CMK (cell line): ENCODE results near the gene DOCK1.

ENCODE experiments used
- DNase-seq: peaks from one replicate; pipeline ENCODE4 v3.0.0-alpha.2; 2010; ENCODE audit warnings: low read depth

DOCK1 gene

DNA sequence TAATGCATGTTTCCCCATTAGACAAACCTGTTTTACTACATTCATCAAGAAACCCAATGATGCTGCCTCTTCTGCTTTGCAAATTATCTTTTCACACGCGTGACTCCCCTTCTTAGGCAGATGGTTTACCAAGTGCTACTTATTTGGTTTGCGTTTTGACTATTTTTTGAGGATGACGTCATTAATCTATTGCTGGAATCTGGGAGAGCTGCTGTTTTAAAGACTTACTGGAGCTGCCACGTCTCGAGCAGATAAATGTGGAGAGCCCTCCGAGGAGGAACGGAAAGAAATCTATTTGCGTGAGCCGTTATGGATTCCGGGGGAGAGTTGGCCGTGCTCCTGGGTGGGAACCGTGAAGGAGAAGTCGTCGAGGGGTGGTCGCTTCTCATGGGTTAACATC lies 271.4 kb downstream of the DOCK1 start:
- DNase-seq, result no peak

DNA sequence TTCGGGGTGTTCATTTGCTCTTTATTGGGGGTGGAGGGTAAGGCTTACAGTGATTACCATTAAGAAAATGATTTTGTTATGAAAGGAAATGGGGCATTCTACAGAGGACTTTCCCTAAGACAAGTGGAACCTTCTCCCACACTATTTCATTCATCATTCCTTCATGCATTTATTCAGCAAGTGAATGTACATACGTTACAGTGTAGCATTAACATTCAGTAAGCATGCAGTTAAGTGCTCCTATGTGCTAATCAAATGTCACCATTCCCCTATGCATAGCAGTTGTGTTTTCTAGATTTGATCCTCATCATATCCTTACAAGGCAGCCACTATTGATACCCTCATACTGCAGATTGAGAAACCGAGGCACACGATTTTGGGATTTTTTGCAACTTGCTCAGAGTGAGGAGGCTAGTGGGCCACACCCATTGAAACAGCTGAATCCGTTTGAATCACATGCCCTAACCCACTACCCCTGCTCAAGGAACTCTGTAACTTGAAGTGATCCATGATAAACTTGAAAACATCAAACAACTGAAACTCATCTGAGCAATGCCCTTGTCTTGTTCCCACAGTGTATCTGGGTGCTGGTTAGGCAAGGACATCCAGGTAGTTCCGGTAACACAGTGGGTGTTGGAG lies 274.5 kb downstream of the DOCK1 start:
- no peak for DNase-seq

DNA sequence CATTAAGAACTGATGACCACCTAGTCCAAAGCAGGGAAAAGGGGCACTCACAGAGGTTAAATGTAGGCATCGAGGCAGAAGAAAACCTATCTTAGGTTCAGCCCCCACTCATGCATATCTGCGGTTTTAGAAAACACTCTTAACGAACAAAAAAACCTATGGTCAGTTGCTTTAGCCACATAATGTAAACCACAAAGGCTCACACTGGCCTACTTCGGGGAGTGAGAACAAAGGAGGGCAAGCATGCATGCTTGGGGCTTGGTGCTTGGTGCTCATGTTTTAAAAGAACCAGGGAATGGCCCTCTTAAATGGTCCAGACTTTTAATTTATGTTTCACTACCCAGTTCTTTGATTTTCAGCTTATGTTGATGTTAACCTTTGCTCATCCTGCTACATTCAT lies 276.9 kb downstream of the DOCK1 start:
- DNase-seq, result no peak

DNA sequence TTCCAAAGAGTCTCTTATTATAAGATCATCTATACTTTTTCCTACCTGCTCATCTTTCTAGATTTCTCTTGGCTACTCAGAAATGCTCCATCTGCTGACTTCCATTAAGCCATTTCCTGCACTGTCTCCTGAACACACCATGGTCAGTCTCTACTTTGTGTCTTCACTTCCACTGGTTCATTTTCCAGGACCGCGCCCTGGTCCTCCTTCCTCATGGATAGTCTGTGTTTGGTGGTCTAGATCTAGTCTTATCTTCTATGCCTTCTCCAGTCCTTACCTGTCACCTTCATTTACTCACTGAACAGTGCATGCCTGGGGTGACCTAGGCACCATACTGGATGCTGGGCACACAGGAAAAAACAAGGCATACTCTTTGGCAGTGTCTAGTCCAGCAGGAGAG lies 279.4 kb downstream of the DOCK1 start:
- no peak for DNase-seq

DNA sequence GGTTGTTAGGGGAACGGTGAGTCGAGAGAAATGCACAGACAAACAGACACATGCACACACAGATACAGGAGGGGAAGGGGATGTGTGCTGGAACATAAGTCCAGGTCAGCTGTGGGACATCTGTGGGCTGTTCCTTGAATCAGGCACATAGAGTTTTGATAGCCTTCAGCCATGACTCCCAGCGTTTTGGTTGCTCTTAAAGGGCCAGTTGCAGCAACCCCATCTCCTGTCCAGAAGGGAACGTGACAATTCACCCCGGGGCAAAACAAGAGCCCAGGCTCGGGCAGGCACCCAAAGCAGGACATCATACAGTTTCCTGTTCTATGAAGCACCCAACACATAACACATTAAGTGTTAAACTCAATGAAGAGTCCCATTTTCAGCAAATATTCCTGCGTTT lies 281.6 kb downstream of the DOCK1 start:
- no peak for DNase-seq

DNA sequence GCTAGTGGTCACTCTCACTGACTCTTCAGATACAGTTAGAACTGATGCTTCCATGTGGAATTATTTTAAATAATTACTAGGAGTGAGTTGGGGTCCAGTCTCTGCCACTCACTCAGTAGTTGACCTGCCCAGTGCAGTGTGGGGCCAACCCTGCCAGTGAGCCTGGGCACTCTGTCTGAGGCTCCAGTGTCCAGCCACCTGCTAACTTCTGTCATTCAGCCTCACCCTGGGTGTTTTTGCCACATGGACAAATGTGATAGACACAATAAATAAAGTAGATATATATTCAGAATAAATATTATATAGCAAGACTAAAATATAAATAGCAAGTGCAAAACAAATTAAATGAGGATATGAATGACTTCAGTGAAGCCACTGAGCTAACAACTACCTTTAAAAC lies 284.0 kb downstream of the DOCK1 start:
- no peak for DNase-seq

DNA sequence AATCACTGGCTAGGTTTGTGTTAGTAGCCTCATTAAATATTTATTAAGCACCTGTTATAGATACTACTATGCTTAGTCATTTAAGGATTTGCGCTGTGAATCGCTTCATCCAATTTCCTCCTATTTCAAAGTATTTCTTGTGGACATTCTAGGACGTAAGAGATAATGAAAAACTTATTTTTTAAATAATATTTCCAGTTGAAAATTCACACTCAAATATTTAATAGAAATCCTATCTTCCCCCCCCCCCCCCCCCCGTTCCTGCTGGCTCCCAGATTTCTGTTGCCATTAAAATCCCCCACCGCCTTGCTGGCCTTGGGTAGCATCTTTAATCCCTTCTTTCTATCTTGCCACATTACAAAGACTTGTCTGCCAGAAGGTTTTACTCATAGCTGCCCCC lies 285.2 kb downstream of the DOCK1 start:
- no peak for DNase-seq

DNA sequence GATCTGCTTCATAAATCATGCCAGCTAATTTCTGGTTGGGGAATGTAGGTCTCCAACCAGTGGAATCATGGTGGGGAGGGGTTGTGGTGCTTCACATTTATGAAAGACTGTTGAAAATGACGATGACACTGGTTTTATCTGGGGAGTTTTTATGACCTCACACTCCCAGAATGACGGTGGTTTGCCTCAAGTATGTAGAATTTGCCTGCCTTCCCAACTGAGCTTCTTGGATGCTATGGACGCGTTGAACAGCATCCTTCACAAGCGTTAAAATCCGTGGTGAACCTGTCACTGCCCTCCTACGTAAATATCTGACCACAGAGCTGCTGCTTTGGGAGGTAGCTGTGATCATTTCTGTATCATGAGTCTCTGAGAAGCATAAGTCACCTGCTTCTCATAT lies 287.9 kb downstream of the DOCK1 start:
- DNase-seq, result no peak

DNA sequence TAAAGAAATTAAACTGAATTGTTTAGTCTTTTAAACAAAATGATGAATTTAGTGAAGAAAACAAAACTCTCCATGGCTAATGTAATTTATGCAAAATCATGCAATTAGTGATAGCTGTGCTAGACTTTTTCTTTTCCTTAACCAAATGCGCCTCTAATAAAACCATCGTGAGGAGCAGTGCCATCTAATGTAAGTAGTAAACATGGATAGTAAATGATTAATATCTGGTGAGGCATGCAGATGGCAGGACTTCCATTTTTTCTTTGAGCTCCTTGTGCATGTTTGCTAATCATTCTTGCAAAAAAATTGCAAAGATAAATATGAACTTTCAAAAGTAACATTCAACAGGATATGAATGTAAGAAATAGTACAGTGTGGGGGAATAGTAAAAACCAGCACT lies 288.9 kb downstream of the DOCK1 start:
- DNase-seq, result no peak

DNA sequence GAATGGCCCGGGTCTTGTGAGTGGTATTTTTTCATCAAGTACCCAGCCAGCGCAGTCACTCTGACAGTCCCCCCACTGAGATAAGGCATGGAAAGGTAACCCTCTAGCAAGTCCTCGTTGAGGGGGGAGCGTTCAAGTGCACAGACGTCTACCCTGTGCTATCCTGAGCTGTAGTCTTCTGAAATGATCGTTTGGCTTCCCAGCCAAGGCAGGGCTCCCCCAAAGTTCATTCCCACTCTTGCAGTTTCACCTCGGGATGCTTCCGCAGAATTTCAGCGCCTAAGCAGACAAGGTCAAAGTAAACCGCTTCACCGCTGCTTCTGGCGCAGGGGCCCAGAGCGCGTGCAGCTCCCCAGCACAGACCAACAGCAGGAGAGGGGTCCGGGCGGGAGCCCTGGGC lies 289.4 kb downstream of the DOCK1 start:
- no peak for DNase-seq

DNA sequence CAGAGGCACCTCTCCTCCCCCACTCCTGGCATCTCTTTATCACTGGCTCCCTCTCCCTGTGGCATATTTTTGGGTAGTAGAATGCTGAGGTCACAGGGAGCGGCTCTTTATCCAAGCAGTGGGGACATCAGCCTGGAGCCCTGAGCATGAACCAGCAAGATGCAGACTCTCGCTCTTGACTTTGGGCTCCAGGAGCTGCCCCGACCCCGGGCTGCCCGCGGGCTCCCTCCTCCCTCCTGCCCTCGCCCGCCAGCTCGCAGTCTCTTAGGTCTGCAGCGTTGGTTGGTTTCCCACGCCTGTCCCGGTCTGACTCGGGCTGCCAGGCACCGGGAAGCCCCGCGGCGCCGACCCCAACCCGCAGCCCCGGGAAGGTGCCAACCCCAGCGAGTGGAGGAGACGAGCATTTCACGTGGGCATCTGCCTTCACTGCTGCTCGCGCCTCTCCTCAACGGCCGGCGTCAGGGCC lies 289.8 kb downstream of the DOCK1 start:
- no peak for DNase-seq

DNA sequence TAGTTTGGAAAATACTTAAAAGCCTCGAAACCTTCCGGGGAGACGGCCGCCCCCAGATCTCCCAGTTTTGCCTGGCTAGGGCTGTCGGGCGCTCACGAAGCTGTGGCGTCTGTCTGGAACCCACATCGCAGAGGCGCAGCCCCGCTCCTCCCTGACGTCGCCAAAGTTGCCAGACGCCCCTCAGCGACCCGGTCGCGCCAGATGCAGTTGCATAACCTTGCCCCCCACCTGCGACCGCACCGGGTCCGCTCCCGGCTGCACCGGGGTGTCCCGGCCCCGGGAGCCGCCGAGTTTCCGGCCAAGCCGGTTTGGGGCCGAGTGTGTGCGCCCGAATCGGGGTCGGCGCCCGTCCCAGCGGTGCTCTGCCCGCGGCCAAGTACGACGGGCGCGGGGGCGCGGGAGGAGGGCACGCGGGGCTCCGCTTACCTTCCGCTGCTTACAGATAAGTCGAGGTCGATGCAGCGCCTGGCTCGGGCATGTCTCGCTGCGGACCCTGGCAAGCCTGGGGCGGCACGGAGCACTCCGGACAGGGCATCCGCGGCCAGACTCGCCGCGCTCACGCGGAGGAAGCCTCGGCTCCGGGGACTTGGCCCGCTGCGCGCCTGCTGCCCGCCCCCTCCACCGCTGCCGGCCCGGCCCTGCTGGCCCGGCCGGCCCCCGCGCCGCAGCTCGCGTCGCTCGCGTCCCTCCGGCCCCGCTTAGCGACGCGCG lies 290.5 kb downstream of the DOCK1 start:
- DNase-seq, result no peak

DNA sequence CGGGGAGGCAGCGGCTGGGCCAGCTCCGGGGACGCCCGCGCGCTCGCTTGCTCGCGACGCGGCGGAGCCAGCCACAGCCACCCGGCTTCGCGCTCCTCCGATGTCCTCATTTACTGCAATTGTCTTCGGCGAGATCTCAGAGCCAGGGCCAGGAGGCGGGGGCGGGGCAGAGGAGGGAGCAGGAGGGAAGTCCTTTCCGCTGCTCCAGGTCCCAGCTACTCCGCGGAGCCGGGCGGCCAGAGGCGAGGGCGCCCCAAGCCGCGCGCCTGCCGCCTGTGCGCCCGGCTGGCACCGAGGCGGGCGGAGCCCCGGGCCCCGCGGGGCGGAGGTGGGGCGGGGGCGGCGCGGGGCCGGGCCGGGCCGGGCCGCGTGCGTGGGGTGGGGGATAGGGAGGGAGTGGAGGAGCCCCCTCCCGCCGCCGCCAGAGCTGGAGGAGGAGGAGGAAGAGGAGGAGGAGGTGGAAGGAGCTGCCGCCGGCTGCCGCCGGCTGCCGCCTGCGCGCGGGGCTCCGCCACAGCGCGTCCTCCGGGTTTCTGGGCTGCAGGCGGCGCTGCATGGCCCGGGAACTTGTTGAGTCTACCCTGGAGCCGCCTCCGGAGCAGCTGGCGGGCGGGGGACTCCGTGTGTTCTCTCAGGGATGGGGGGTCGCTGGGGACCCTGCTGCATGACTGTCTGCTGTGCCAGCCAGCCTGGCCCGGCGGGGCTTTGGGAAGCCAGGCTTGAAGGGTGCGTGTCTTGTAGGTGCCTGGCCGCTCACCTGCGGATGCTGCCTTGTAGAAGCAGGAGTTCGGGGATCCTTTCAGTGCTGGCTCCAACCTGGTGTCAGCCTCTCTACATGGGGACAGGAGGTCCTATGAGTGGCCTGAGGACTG lies 291.3 kb downstream of the DOCK1 start, which contains the start of gene INSYN2A:
Gene INSYN2A (minus strand): TSS at position 310 of the 872 bp plus-strand sequence. CDS start 20,196 bp downstream, outside the sequence.
- no peak for DNase-seq

DNA sequence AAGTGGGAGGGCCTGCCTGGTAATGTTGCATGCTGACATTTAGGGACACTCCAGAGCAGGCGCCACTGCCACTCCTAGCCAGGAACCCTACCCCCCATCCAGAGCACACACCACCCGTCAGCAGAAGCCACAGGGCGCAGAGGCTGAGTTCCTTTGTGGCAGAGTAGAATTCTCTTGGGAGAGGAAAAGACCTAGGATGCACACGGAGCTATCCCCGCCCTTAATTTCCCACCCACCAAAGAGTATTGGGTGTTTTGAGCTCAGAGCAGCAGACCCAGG lies 291.9 kb downstream of the DOCK1 start:
- DNase-seq, result no peak

DNA sequence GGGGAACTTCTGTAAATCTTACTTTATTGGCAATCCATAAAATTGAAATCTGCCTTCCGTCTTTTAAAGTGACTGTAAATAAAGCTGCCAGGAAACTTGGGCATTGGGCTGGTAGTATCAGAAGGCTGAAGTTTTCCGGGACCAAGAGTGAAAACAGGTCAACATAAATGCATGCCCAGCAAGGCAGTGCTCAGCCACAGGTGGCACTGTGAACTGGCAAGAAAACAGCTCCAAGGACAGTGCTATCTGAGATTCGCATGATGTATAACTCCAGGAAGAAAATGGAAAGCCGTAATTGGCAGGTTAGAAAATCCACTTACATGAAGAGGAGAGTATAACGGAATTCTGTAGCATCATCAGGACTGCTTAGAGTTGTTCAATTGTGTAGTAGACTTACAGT lies 293.1 kb downstream of the DOCK1 start:
- DNase-seq, result no peak

DNA sequence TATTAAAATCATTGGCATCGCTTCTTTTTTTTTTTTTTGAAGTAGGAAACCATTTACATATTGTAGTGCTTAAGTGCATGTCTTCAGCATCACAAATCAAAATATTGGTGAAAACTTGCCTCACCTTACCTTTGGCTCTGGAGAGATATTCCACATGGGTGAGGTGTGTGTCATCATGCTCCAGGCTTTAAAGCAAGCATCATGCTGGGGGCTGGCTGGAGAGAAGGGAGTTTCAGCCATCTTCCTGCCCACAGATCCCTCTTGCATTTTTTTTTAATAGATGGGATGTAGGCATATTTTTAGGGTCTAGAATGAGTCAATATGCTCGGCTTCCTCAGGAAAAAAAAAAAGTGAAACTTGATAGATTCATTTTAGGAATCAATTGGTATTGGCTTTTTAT lies 293.5 kb downstream of the DOCK1 start:
- no peak for DNase-seq

DNA sequence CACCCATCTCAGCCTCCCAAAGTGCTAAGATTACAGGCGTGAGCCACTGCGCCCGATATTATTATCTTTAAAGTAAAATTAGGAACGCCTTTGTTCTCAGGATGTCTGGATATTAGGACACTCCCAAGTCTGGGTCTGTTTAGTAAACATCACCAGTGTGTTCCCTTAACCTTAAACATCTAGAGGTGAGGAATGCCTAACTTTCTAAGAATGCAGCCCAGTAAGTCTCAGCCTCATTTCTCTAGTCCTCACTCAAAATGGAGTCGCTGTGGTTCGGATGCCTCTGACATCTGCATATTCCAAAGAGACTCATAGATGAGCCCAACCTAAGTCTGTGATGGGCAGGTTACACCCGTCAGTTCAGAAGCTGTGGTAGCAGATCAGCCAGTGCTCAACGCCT lies 295.4 kb downstream of the DOCK1 start:
- DNase-seq, result no peak

DNA sequence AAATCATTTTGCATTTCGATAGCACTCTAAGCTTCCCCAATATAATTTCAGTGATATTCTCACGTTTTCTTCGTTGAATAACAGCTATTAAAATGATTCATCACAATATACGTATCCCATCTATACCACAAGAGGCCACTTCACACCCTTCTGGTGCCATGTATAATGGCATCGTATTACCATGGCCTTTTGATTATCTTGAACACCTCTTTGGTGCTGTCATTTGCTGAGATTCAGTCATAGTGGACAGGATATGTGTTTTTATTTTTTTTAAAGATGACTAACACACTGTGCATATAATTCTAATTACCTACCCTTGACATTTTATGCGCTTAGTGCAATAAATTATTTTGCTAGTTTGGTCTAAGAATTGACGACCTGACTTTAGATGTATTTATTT lies 297.8 kb downstream of the DOCK1 start:
- DNase-seq, result no peak

DNA sequence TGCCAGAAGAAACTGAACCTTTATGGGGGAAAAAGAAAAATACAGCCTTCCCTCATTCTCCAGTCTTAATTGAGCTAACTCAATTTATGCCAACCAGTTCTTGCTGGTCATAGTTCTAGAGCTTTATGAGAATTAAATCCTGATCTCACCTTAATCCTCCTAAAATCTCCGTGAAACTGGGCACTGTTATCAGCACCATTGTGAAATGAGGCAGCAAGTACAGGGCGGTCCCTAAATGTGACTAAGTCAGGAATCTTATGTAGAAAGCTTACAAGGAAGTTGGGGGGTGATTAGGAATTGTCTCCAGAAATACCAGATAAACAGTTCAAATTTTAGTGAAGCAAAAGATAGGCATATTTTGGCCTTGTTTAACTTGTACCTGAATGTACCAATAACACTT lies 301.9 kb downstream of the DOCK1 start:
- DNase-seq, result no peak

DNA sequence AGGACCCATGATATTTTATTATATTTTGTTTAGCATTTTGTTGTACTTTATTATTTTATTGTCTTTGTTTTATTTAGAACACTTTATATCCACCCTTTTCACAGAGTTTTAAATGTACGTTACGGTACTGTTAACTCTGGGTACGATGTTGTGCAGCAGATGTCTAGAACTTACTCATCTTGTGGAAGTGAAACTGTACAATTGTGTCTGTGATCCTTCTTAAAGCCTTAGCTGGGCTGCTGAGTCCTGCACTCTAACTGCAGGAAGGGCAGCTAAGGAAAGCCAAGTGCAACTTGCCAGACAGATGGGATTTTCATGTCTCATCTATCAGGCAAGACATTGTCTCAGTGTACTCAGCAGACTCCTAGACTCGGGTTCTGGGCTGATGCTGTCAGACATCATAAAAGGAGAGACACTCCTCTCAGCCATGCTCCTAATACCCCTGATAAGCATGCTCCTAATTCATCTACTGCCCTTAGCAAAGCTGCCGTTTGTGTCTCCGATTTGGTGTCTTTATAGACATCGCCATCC lies 305.8 kb downstream of the DOCK1 start:
- DNase-seq, result no peak

DNA sequence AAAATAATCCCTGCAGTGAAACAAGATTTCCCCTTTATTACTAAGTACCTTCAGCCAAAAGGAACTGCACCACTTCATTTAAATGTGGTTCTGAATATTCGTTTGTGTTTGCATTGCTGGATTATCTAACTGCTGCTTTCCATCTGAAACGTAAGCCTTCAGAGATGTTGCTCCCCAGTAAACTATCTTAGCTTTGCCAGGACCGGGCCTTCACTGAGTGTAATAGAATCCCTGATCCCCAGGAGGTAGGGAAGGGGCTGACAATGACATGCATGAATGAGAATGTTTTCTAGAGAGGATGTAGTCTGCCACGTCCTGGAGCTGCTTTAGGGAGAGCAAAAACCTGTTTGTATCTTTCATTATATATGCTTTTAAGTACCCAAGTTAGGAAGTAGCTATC lies 310.6 kb downstream of the DOCK1 start:
- DNase-seq, result no peak

DNA sequence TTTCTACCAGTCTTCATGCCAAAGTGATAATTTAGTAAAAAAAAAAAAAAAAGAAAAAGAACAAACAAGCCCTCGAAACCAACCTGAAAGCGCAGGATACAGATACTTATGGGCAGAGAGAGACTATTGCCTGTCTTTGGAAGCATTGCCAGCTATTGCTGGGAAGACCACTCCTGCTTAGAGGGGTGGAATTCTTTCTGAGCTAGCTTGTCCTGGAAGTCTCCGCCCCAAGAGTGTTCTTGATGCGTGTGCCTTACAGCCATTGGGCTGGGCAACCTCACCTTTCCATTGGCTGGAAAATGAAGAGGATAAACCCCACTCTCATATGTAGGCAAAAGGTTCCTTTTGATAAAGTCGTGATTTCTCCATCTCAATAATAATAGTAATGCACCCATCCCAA lies 311.0 kb downstream of the DOCK1 start:
- no peak for DNase-seq

DNA sequence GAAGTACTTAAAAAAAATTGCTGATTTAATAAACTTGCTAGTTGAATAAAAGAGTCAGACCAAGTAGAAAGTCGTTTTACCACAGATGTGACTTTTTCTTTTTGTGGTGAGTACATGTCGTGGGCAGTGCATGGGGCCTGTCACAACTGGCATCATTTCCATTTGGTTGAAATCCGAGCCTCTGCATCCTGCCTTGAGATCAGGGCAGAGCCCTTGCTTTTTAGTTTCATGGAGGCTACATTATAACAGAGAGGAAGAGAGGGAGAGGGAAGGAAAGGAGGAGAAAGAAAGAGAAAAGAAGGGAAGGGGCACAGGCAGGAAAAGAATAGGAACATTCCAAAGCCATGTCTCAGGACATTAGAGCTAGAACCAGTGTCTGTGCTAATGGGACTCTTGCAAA lies 311.6 kb downstream of the DOCK1 start:
- no peak for DNase-seq
